GM18858 (cell line): ENCODE results near the gene EPHA10.

Experiments used
- ATAC-seq: cut with Tn5 transposase; IDR thresholded peaks from one replicate; pipeline ENCODE4 v1.9.1; 2021; ENCODE audit not compliant: unreplicated experiment

The EPHA10 gene

GRCh38 chr1:37676281-37677142 is 88.4 kb downstream of the EPHA10 start:
- no peak for ATAC-seq

- no peak for ATAC-seq
Observed at GRCh38 chr1:37673920-37674319, 91.0 kb downstream of the EPHA10 start.

- ATAC-seq: no peak
Observed at GRCh38 chr1:37672136-37672870, 92.6 kb downstream of the EPHA10 start.

GRCh38 chr1:37671261-37671660 is 93.7 kb downstream of the EPHA10 start:
- no peak for ATAC-seq

GRCh38 chr1:37670133-37670532 is 94.8 kb downstream of the EPHA10 start:
- ATAC-seq: no peak

- ATAC-seq: no peak
Observed at GRCh38 chr1:37667023-37667671, 97.8 kb downstream of the EPHA10 start.

DNA sequence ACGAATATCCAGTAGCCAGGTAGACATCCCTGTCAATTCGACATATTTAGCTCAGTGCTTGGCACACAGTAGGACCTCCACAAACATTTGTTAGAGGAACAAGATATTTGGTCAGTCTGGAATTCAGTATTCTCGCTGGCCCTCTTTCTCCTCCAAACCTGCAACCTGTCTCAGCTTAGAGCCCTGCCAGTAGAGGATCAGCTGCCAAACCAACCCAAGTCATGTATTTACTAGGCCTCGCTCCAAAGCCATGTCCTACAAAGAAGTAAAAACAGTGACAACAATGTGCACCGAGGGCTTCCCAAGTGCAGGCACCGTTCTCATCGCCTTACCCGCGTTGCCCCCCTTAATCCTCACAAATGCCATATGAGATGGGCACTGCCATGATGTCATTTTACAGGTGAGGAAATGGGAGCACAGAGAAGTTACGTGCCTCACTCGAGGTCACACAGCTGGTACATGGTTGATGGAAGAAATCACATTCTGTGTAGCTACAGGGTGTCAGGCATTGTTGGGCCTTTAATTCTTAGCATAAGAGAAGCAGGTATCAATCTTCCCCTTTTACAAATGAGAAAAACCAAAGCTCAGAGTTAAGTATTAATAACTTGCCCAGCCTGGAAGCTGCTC is 98.6 kb downstream of the EPHA10 start:
- no peak for ATAC-seq
